Activated CD8-positive, alpha-beta T cell treated with anti-CD3 and anti-CD28 coated beads, Interleukin-2, amount 10 ng/mL, durations not matched to agents 7 days and 5 days (primary cell): Measurements from ENCODE around the gene NOTCH4. TPM values are rescaled to one million over a fixed set of nuclear protein-coding genes. Genes with fewer than 3 reads are reported as not detected.

ENCODE experiments used
- ATAC-seq: fragments of 150-1000 bp; cut with Tn5 transposase; one replicate; pipeline ENCODE4 v1.10.0; 2021; ENCODE audit warnings: moderate library complexity
- CTCF ChIA-PET: fragments of 350-600 bp; sonication (Branson Sonifier 250); formaldehyde crosslinking; loops from one replicate; lab custom pipeline; 2021; ENCODE audit warnings: antibody characterized with exemption; lab: Charles Lee
- POLR2A ChIA-PET: fragments of 350-600 bp; sonication (Branson Sonifier 250); formaldehyde crosslinking; loops from one replicate; lab custom pipeline; 2021; ENCODE audit warnings: antibody characterized with exemption; lab: Charles Lee
- DNase-seq: peaks from one replicate; pipeline ENCODE4 v3.0.0-alpha.2; 2020
- H3K27ac Mint-ChIP-seq: one replicate; pipeline ENCODE4 v1.8.0; 2021; ENCODE audit warnings: mild to moderate bottlenecking, mixed read lengths
- H3K27me3 Mint-ChIP-seq: one replicate; pipeline ENCODE4 v1.8.0; 2021; ENCODE audit warnings: low read depth, mixed read lengths
- H3K36me3 Mint-ChIP-seq: one replicate; pipeline ENCODE4 v1.8.0; 2021; ENCODE audit warnings: low read depth, mixed read lengths
- H3K4me1 Mint-ChIP-seq: one replicate; pipeline ENCODE4 v1.8.0; 2021; ENCODE audit warnings: low read depth, mixed read lengths
- H3K4me3 Mint-ChIP-seq: one replicate; pipeline ENCODE4 v1.8.0; 2021; ENCODE audit warnings: mild to moderate bottlenecking, mixed read lengths
- H3K9me3 Mint-ChIP-seq: one replicate; pipeline ENCODE4 v1.8.0; 2022; ENCODE audit warnings: mixed read lengths; ENCODE audit not compliant: insufficient read depth
- total RNA-seq, 2 experiments: library from RNA; stranded (reverse); gene quantifications; one replicate each; pipeline ENCODE4 v1.2.3, GENCODE V29; 2021

The NOTCH4 gene
- total RNA-seq, 2 experiments from 2014 or later = 0.44 to 0.55 TPM

- Mint-ChIP-seq H3K4me3 (no peak overlapping the region), H3K27me3 (no peaks in the 10 kb centered on the region), H3K36me3 (peaks cover 40% of the 10 kb centered on the region), H3K9me3 (no peaks in the 10 kb centered on the region), H3K27ac (no peak overlapping the region), H3K4me1 (peaks cover 16% of the 10 kb centered on the region)
- DNase-seq (no peak), ATAC-seq (no peak)
- CTCF ChIA-PET = interaction anchor here (1.2 kb wide), 1 partner anchor 17 kb away, joined by 3 read pairs; the partner anchor contains the start of gene PRRT1
- POLR2A ChIA-PET = no interaction called here
Observed at GRCh38 chr6:32168807-32169591, 54.9 kb downstream of the NOTCH4 start.

GRCh38 chr6:32168350-32168749 is 55.5 kb downstream of the NOTCH4 start:
- Mint-ChIP-seq H3K36me3 (peaks cover 40% of the 10 kb centered on the region), H3K27ac (no peak overlapping the region), H3K27me3 (no peaks in the 10 kb centered on the region), H3K9me3 (no peaks in the 10 kb centered on the region), H3K4me3 (no peak overlapping the region), H3K4me1 (peaks cover 10% of the 10 kb centered on the region)
- ChIA-PET POLR2A (interaction anchor here (0.6 kb wide), 1 partner anchor 8 kb away, joined by 3 read pairs; no protein-coding TSS in a partner anchor), CTCF (interaction anchor here (1.2 kb wide), 1 partner anchor 16 kb away, joined by 3 read pairs; the partner anchor contains the start of gene PRRT1)
- DNase-seq (no peak), ATAC-seq (no peak)

GRCh38 chr6:32167761-32168262 is 56.1 kb downstream of the NOTCH4 start:
- ATAC-seq = no peak
- DNase-seq = no peak
- Mint-ChIP-seq H3K27me3 (no peaks in the 10 kb centered on the region), H3K9me3 (no peaks in the 10 kb centered on the region), H3K4me1 (peaks cover 4% of the 10 kb centered on the region), H3K4me3 (no peak overlapping the region), H3K27ac (peak overlapping the region; percentile 5), H3K36me3 (peaks cover 40% of the 10 kb centered on the region)
- ChIA-PET CTCF (no interaction called here), POLR2A (interaction anchor here (0.6 to 0.7 kb wide), 2 partner anchors 8 to 1567 kb away, joined by 3 to 4 read pairs; no protein-coding TSS in a partner anchor)

GRCh38 chr6:32167154-32167760 is 56.6 kb downstream of the NOTCH4 start:
- H3K36me3 Mint-ChIP-seq = peaks cover 40% of the 10 kb centered on the region
- no peak for ATAC-seq
- no peak for DNase-seq
- POLR2A ChIA-PET = interaction anchor here (0.7 kb wide), 1 partner anchor 1566 kb away, joined by 4 read pairs; no protein-coding TSS in a partner anchor
- H3K4me3 Mint-ChIP-seq = no peak overlapping the region
- H3K4me1 Mint-ChIP-seq = no peaks in the 10 kb centered on the region
- CTCF ChIA-PET = no interaction called here
- peak overlapping the region; percentile 5 for H3K27ac Mint-ChIP-seq
- no peaks in the 10 kb centered on the region for H3K27me3 Mint-ChIP-seq
- no peaks in the 10 kb centered on the region for H3K9me3 Mint-ChIP-seq

GRCh38 chr6:32166411-32167061 is 57.3 kb downstream of the NOTCH4 start:
- CTCF ChIA-PET = no interaction called here
- ATAC-seq (no peak), DNase-seq (no peak)
- POLR2A ChIA-PET = interaction anchor here (1.7 kb wide), 1 partner anchor 10 kb away, joined by 6 read pairs; the partner anchor contains the start of gene AGPAT1
- Mint-ChIP-seq H3K4me3 (no peak overlapping the region), H3K4me1 (no peaks in the 10 kb centered on the region), H3K9me3 (no peaks in the 10 kb centered on the region), H3K36me3 (peaks cover 40% of the 10 kb centered on the region), H3K27ac (no peak overlapping the region), H3K27me3 (no peaks in the 10 kb centered on the region)

- Mint-ChIP-seq H3K4me1 (no peaks in the 10 kb centered on the region), H3K4me3 (no peak within 1 kb of the TSS), H3K27me3 (no peaks in the 10 kb centered on the region), H3K27ac (no peak within 1 kb of the TSS), H3K9me3 (no peaks in the 10 kb centered on the region), H3K36me3 (peaks cover 23% of the 10 kb centered on the region)
- ATAC-seq (no peak), DNase-seq (no peak)
- ChIA-PET POLR2A (interaction anchor here (0.5 to 1.2 kb wide), 4 partner anchors 10 to 808 kb away, joined by 3 to 5 read pairs (median 3); no protein-coding TSS in a partner anchor), CTCF (interaction anchor here (1.4 kb wide), 1 partner anchor 46 kb away, joined by 5 read pairs; no protein-coding TSS in a partner anchor)
Observed at GRCh38 chr6:32164295-32164694, 59.6 kb downstream of the NOTCH4 start, which contains the start of gene EGFL8. Gene EGFL8 (plus strand): TSS chr6:32164595. CDS start chr6:32166166, 1,571 bp downstream.

GRCh38 chr6:32163559-32164258 is 60.2 kb downstream of the NOTCH4 start:
- ATAC-seq (no peak), DNase-seq (no peak)
- no peaks in the 10 kb centered on the region for H3K9me3 Mint-ChIP-seq
- no peaks in the 10 kb centered on the region for H3K27me3 Mint-ChIP-seq
- ChIA-PET CTCF (interaction anchor here (1.4 kb wide), 1 partner anchor 45 kb away, joined by 5 read pairs; no protein-coding TSS in a partner anchor), POLR2A (interaction anchor here (0.5 to 1.2 kb wide), 3 partner anchors 9 to 808 kb away, joined by 3 to 5 read pairs (median 3); no protein-coding TSS in a partner anchor)
- no peak overlapping the region for H3K27ac Mint-ChIP-seq
- H3K4me3 Mint-ChIP-seq = no peak overlapping the region
- peaks cover 20% of the 10 kb centered on the region for H3K36me3 Mint-ChIP-seq
- H3K4me1 Mint-ChIP-seq = no peaks in the 10 kb centered on the region

- Mint-ChIP-seq H3K4me1 (peaks cover 22% of the 10 kb centered on the region), H3K4me3 (no peak overlapping the region), H3K27ac (no peak overlapping the region), H3K36me3 (peaks cover 11% of the 10 kb centered on the region), H3K9me3 (no peaks in the 10 kb centered on the region), H3K27me3 (no peaks in the 10 kb centered on the region)
- ATAC-seq = no peak
- ChIA-PET CTCF (interaction anchor here (0.7 to 0.8 kb wide), 2 partner anchors 10 to 37 kb away, joined by 3 to 4 read pairs; no protein-coding TSS in a partner anchor), POLR2A (no interaction called here)
- DNase-seq = no peak
Observed at GRCh38 chr6:32158052-32158451, 65.8 kb downstream of the NOTCH4 start.

GRCh38 chr6:32156891-32157290 is 67.0 kb downstream of the NOTCH4 start:
- Mint-ChIP-seq H3K4me3 (no peak overlapping the region), H3K36me3 (peaks cover 11% of the 10 kb centered on the region), H3K27me3 (no peaks in the 10 kb centered on the region), H3K27ac (no peak overlapping the region), H3K4me1 (peaks cover 32% of the 10 kb centered on the region), H3K9me3 (no peaks in the 10 kb centered on the region)
- POLR2A ChIA-PET = interaction anchor here (0.6 kb wide), 1 partner anchor 40 kb away, joined by 3 read pairs; no protein-coding TSS in a partner anchor
- CTCF ChIA-PET = no interaction called here
- no peak for DNase-seq
- ATAC-seq = no peak

- ChIA-PET POLR2A (interaction anchor here (0.9 to 1.1 kb wide), 2 partner anchors 10 to 38 kb away, joined by 3 to 5 read pairs; partner anchors contain the start of genes EGFL8 and GPSM3), CTCF (interaction anchor here (0.7 to 1.3 kb wide), 11 partner anchors 14 to 183 kb away, joined by 3 to 5 read pairs (median 3); partner anchors contain the start of gene DXO)
- DNase-seq = peak; percentile 81
- H3K27me3 Mint-ChIP-seq = peaks cover 15% of the 10 kb centered on the region
- ATAC-seq = peak; percentile 84
- H3K4me1 Mint-ChIP-seq = peaks cover 44% of the 10 kb centered on the region
- no peaks in the 10 kb centered on the region for H3K9me3 Mint-ChIP-seq
- H3K36me3 Mint-ChIP-seq = peaks cover 11% of the 10 kb centered on the region
- H3K27ac Mint-ChIP-seq = peak overlapping the region; percentile 89
- peak overlapping the region; percentile 94 for H3K4me3 Mint-ChIP-seq
Observed at GRCh38 chr6:32154514-32155161, 69.2 kb downstream of the NOTCH4 start.
